CD4-positive, alpha-beta T cell treated with Interleukin-6 for 4 hours (primary cell): Measurements from ENCODE around the gene PTPN2.
A peak's percentile ranks its signal among the peaks of the same experiment; 100 is the strongest.
"Not testable (repeated sequence)": the region's sequence is repeated elsewhere in the genome, so short reads cannot be mapped to it uniquely, and the experiment has no call there.

Experiments
- DNase-seq: peaks from one replicate; pipeline ENCODE4 v3.0.0-alpha.2; 2020; ENCODE audit warnings: mixed read lengths

PTPN2 gene

GRCh38 chr18:12821408-12821807, 62.6 kb downstream of the PTPN2 start:
- no peak for DNase-seq

GRCh38 chr18:12820506-12820905, 63.5 kb downstream of the PTPN2 start:
- DNase-seq, result no peak

GRCh38 chr18:12819841-12820240, 64.2 kb downstream of the PTPN2 start:
- DNase-seq, result no peak

DNA sequence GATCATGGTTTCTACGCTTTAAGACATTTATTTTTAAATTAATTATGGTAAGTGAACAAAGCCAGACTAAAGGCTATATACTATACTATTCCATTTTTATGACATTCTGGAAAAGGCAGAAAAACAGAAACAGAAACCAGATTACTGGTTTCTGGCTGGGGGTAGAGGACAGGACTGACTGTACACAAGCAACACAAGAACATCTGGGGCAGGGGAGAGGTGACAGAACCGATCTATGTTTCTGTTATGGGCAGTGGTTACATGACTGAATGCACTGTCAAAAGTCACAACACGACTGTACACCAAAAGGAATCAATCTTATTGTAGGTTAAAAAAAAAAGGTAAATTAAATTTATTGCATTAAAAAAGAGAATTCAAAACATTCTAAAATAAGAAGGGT, 64.7 kb downstream of the PTPN2 start:
- DNase-seq, result no peak

DNA sequence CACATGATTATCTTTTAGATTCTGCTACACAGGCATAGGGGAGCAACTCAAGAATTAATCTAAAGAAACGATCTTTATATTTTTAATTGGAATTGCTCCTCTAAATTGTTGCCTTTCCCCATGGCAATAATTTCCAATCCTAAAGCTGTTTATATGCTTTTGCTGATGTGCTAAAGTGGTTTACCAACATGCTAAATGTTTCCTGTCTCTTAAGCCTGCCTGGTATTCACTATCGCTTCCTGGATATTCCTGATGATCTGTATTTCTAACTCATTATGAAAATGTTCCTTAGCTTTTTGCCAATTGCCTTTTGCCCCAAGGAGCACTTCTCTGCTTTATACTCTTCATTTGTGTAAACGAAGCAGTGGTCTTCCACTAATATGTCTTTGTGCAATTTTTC, 65.8 kb downstream of the PTPN2 start:
- no peak for DNase-seq

GRCh38 chr18:12816451-12816850, 67.6 kb downstream of the PTPN2 start:
- no peak for DNase-seq

GRCh38 chr18:12811191-12811950, 72.7 kb downstream of the PTPN2 start:
- no peak for DNase-seq

DNA sequence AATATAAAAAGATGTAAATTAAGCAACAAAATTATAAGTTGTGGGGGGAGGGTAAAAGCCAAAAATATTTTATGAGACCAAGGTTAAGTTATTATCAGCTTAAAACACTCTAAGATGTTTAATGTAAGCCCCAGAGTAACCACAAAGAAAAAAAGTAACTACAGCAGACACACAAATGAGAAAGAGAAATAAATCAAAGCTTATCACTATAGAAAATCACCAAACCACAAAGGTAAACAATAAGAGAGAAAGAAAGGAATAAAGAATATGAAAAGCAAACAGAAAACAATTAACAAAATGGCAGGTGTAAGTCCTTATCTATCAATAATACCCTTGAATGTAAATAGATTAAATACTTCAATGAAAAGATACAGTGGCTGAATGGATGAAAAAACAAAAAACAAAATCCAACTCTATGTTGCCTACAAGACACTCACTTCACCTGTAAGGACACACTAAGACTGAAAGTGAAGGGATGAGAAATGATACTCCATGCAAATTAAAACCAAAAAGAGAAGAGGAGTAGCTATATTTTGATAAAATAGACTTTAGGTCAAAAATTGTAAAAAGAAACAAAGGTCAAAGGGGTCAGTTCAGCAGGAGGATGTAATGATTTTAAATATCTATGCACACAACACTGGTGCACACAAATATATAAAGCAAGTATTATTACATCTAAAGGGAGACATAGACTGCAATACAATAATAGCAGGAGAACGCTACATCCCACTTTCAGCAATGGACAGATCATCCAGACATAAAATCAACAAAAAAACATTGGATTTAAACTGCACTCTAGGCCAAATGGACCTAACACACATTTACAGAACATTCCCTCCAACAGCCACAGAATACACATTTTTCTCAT, 80.7 kb downstream of the PTPN2 start:
- no peak for DNase-seq

DNA sequence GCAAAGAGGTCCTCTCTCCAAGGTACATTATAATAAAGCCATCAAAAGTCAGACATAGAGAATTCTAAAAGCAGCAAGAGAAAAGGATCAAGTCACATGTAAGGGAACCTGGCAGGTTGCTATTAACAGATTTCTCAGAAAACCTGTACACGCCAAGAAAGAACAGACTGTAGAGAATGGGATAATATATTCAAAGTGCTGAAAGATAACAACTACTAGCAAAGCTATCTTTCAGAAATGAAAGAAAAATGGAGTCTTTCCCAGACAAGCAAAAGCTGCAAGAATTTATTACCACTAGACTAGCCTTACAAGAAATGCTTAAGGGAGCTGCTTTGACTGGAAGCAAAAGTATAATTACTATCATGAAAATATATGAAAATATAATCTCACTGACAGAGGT, 81.5 kb downstream of the PTPN2 start:
- DNase-seq, result no peak

- no peak for DNase-seq
Observed at GRCh38 chr18:12796448-12796847, 87.6 kb downstream of the PTPN2 start.

- DNase-seq, result no peak
Observed at GRCh38 chr18:12791610-12792009, 92.4 kb downstream of the PTPN2 start.

DNA sequence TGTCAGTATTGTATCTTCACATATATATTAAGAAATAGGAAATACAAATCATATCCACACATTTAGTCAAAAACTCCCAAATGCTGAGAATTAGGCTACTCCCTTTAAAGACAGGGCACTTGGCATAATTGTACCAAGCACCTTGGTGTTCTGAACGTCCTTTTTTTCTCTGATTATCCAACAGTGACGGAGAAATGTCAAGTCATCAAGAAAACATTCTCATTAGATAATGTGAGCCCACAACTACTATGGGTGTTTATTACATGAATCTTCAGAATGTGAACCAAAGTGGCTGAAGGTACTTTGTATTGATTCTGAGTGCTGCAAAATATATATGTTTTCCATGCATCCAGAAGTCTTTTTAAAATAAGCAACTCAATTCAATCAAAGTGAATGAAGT, 97.4 kb downstream of the PTPN2 start:
- DNase-seq, result no peak

- DNase-seq, result no peak
Observed at GRCh38 chr18:12783524-12783923, 100.5 kb downstream of the PTPN2 start.

DNA sequence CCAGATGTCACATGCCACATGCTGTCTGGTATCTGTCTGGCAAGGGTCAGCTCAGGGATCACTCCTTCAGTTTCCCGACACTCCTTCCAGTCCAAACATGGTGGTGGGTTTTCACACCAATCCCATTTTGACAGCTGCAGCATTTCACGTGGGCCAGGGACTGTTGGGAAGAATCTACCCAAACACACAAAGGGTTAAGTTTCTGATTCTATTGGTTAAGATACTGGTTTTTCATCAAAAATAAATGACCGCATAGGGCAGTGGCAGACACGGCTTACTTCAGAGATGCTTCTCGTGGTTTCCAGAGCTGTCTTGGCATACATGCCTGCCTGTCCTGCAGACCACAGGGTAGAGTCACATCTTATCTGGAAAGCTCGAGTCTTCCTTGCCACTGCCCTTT, 101.5 kb downstream of the PTPN2 start:
- DNase-seq, result no peak

GRCh38 chr18:12779456-12779855, 104.6 kb downstream of the PTPN2 start:
- DNase-seq, result no peak

GRCh38 chr18:12779043-12779442, 105.0 kb downstream of the PTPN2 start:
- no peak for DNase-seq

DNA sequence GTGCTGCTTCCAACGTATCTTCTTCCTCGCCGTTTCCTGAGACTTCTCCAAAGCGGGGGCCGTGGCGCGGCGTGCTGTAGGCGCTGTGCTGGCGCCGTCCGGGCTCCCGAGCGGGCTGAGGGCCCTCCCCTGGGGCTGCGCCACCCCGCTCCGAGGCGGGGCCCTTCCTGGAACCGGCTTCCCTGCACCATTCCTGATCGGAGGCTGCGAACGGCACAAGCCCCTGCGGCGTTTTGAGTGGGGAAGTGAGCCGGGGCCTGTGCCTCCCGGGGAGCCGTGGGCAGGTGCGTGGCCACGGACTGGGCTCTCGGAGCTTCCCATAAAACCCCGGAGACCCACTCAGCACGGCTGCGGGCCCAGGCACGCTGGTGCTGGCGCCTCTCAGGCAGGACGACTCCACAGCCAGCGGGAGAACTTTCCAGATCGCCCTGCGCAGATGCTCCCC, 106.5 kb downstream of the PTPN2 start:
- DNase-seq, result peak; percentile 9

GRCh38 chr18:12776821-12777471, 107.1 kb downstream of the PTPN2 start:
- DNase-seq, result no peak

DNA sequence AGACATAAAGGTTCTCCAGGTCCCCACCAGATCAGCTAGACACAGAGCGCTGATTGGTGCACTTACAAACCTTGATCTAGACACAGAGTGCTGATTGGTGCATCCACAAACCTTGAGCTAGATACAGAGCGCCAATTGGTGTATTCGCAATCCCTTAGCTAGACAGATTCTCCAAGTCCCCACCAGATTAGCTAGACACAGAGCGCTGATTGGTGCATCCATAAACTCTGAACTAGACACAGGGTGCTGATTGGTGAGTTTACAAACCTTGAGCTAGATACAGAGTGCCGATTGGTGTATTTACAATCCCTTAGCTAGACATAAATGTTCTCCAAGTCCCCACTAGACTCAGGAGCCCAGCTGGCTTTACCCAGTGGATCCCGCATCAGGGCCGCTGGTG, 107.6 kb downstream of the PTPN2 start:
- not testable (repeated sequence) for DNase-seq

DNA sequence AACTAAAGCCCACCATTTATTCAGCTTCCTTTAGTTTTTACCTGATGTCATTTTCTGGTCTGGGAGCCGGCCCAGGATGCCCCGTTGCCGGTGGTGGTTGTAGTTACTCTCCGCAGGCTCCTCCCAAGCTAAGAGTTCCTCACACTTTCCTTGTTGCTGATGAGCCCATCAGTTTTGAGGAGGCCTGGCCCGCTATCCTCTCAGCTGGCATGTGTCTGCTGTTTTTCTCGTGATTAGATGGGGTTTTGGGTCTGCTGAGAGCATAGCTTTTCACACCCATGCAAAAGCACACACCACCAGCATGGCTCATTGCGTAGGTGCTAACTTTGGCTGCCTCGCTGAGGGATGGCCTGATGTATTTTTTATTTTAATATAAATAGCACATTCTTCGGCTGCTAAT, 109.1 kb downstream of the PTPN2 start:
- peak; percentile 16 for DNase-seq

DNA sequence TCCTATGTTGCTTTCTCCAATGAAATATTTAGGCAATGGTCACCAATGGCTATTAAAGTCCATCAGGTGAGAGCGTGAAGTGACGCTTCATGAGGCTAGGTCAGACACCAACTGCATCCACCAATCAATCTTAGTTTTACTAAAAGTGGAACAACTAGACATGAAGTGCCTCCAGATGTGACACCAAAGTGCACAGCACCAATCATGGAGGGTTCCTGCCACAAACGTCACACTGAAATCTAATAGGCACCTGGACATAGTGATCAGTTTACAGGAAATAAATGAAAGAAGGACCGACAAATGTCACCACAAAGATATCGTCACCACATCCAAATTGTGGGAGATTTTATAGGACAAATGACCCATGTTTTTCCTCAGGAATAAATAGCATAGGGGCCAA, 110.7 kb downstream of the PTPN2 start:
- DNase-seq, result no peak

GRCh38 chr18:12772111-12772510, 111.9 kb downstream of the PTPN2 start:
- no peak for DNase-seq

- DNase-seq, result no peak
Observed at GRCh38 chr18:12770469-12771219, 113.4 kb downstream of the PTPN2 start.
